SU-DHL-6 (cell line): Measurements from ENCODE around the gene WDR62.

Source experiments
- H2AFZ ChIP-seq: fragments of 200-600 bp; sonication (generic); 2 replicates; pipeline ENCODE4 v1.6.1; 2014; ENCODE audit warnings: low read depth, mild to moderate bottlenecking, moderate library complexity, mixed read lengths, antibody characterized with exemption, low read length; ENCODE audit not compliant: severe bottlenecking
- H3F3A ChIP-seq: fragments of 200-600 bp; shearing (Covaris generic); 2 replicates; pipeline ENCODE4 v1.6.0; 2016; ENCODE audit warnings: antibody characterized with exemption, mild to moderate bottlenecking; ENCODE audit not compliant: insufficient read depth
- H3K27ac ChIP-seq: fragments of 200-600 bp; sonication (generic); 2 replicates; pipeline ENCODE4 v1.5.1; 2016; ENCODE audit warnings: low read depth, mild to moderate bottlenecking, low read length, moderate library complexity, mixed read lengths
- H3K27me3 ChIP-seq: fragments of 200-600 bp; sonication (generic), shearing (Covaris generic); 2 replicates; pipeline ENCODE4 v1.6.0; 2014; ENCODE audit warnings: mild to moderate bottlenecking, low read length
- H3K36me3 ChIP-seq: fragments of 200-600 bp; sonication (generic); 2 replicates; pipeline ENCODE4 v1.6.1; 2014; ENCODE audit warnings: mild to moderate bottlenecking, low read length, mixed read lengths
- H3K4me2 ChIP-seq: fragments of 300-600, 200-600 bp; shearing (Covaris generic), sonication (generic); 2 replicates; pipeline ENCODE4 v1.6.0; 2014; ENCODE audit warnings: low read length, low read depth, mild to moderate bottlenecking; ENCODE audit not compliant: poor library complexity, severe bottlenecking
- H3K4me3 ChIP-seq: fragments of 200-600 bp; sonication (generic); 2 replicates; pipeline ENCODE4 v1.5.1; 2014; ENCODE audit warnings: antibody characterized with exemption, low read length, mild to moderate bottlenecking, mixed read lengths; ENCODE audit not compliant: insufficient read depth, poor library complexity, severe bottlenecking
- H3K79me2 ChIP-seq: fragments of 200-600 bp; sonication (generic); 2 replicates; pipeline ENCODE4 v1.6.1; 2014; ENCODE audit warnings: mild to moderate bottlenecking, low read length, moderate library complexity; ENCODE audit not compliant: insufficient read depth
- H3K9ac ChIP-seq: fragments of 200-600 bp; sonication (generic); 2 replicates; pipeline ENCODE4 v1.7.0; 2014; ENCODE audit warnings: mild to moderate bottlenecking, low read length
- H3K9me2 ChIP-seq: fragments of 200-600 bp; sonication (generic); replicated peaks from 2 replicates; pipeline ENCODE4 v1.6.1; 2014; ENCODE audit warnings: low read length; ENCODE audit not compliant: insufficient read depth
- H3K9me3 ChIP-seq: fragments of 200-600 bp; sonication (generic); 2 replicates; pipeline ENCODE4 v1.6.1; 2014; ENCODE audit warnings: low read length, mixed read lengths; ENCODE audit not compliant: insufficient read depth
- H4K20me1 ChIP-seq: fragments of 200-600 bp; sonication (generic); 2 replicates; pipeline ENCODE4 v1.6.1; 2014; ENCODE audit warnings: low read depth, mild to moderate bottlenecking, antibody characterized with exemption, low read length, moderate library complexity, mixed read lengths
- EZH2phosphoT487 ChIP-seq: fragments of 200-600 bp; sonication (generic), shearing (Covaris generic); conservative IDR thresholded peaks from 2 replicates; pipeline ENCODE4 v1.6.1; 2018; ENCODE audit warnings: mild to moderate bottlenecking, antibody characterized with exemption, low read length, moderate library complexity, mixed read lengths
- TF ChIP-seq, protein P1 (sequence below): fragments of 200-600 bp; sonication (generic); IDR thresholded peaks from one replicate; pipeline ENCODE4 v1.5.1; 2017; ENCODE audit warnings: antibody characterized with exemption, mild to moderate bottlenecking, low read length, moderate library complexity; ENCODE audit not compliant: insufficient read depth, poor library complexity, severe bottlenecking

WDR62 gene

DNA sequence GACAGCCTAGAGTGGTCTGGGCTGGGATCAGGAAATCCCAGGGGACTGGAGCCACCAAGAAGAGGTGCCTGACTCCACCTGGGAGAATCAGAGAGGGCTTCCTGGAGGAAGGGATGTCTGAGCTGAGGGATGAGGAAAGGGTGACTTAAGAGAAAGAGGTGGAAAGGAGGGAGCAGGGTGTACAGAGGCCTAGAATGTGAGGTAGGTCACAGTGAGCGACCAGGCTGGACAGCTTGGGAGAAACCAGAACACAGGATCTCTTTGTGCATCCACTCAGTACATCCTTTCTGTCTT, 61.6 kb downstream of the WDR62 start:
- no peaks in the 10 kb centered on the region for H3K9me2 ChIP-seq
- H3K9me3 ChIP-seq, result no peaks in the 10 kb centered on the region
- TF ChIP-seq, protein P1, sequence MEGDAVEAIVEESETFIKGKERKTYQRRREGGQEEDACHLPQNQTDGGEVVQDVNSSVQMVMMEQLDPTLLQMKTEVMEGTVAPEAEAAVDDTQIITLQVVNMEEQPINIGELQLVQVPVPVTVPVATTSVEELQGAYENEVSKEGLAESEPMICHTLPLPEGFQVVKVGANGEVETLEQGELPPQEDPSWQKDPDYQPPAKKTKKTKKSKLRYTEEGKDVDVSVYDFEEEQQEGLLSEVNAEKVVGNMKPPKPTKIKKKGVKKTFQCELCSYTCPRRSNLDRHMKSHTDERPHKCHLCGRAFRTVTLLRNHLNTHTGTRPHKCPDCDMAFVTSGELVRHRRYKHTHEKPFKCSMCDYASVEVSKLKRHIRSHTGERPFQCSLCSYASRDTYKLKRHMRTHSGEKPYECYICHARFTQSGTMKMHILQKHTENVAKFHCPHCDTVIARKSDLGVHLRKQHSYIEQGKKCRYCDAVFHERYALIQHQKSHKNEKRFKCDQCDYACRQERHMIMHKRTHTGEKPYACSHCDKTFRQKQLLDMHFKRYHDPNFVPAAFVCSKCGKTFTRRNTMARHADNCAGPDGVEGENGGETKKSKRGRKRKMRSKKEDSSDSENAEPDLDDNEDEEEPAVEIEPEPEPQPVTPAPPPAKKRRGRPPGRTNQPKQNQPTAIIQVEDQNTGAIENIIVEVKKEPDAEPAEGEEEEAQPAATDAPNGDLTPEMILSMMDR, result no peak
- TF ChIP-seq EZH2phosphoT487, result no peak
- H3K36me3 ChIP-seq, result no peaks in the 10 kb centered on the region
- peak overlapping the region; percentile 88 for H3K9ac ChIP-seq
- H3K79me2 ChIP-seq, result peaks cover 20% of the 10 kb centered on the region
- H2AFZ ChIP-seq, result no peak overlapping the region
- 0 out of 2 replicates have a peak, but pooled peaks cover 2% of the 10 kb centered on the region for H3F3A ChIP-seq
- H3K4me2 ChIP-seq, result peak overlapping the region; percentile 76
- H3K4me3 ChIP-seq, result peak overlapping the region; percentile 88
- no peaks in the 10 kb centered on the region for H3K27me3 ChIP-seq
- 0 out of 2 replicates have a peak overlapping the region, but pooled peaks have one; percentile 77 for H3K27ac ChIP-seq
- no peaks in the 10 kb centered on the region for H4K20me1 ChIP-seq

DNA sequence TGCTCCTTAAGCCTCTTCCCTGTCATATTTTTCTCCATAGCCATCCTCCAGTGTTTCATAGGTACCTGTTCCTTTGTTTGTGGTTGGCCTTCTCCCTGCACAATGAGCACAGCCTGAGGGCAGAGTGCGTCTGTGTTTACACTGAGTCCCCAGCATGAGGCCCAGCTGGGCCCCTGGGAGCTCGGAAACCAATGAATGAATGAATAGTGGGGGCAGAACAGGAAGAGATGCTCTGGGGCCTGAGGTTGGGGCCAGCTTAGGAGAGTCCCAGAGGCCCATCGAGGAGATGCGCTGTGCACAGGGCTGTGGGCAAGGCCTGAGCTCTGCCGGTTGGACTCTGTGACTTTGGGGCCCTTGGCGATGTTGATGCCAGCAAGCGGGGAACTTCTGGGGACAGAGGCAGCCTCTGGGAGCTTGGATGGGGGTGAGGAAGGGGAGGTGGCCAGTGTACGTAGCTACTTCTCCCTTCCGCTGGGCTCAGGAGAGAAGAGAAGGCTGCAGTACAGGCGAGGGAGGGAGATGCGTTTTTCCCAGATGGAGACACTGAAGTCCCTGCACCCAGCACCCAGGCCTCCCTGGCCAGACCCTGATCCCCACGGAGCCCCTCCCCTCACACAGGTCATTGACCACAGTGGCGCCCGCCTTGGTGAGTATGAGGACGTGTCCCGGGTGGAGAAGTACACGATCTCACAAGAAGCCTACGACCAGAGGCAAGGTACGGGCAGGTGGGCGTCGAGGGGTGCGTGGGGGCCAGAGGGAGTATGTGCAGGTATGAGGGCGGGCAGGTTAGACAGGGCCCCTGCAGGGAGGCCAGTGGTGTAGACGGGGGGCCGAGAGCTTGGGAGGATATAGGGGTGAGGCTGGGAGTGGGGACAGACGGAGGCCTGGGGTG, 65.6 kb downstream of the WDR62 start:
- H3K4me2 ChIP-seq, result no peak overlapping the region
- no peak overlapping the region for H3K4me3 ChIP-seq
- no peak overlapping the region for H2AFZ ChIP-seq
- H3K79me2 ChIP-seq, result peaks cover 12% of the 10 kb centered on the region
- H3K27ac ChIP-seq, result no peak overlapping the region
- H3F3A ChIP-seq, result no peaks in the 10 kb centered on the region
- TF ChIP-seq EZH2phosphoT487, result no peak
- TF ChIP-seq, protein P1, result no peak
- H3K27me3 ChIP-seq, result no peaks in the 10 kb centered on the region
- H4K20me1 ChIP-seq, result no peaks in the 10 kb centered on the region
- no peaks in the 10 kb centered on the region for H3K9me2 ChIP-seq
- no peaks in the 10 kb centered on the region for H3K9me3 ChIP-seq
- H3K36me3 ChIP-seq, result no peaks in the 10 kb centered on the region
- no peak overlapping the region for H3K9ac ChIP-seq

DNA sequence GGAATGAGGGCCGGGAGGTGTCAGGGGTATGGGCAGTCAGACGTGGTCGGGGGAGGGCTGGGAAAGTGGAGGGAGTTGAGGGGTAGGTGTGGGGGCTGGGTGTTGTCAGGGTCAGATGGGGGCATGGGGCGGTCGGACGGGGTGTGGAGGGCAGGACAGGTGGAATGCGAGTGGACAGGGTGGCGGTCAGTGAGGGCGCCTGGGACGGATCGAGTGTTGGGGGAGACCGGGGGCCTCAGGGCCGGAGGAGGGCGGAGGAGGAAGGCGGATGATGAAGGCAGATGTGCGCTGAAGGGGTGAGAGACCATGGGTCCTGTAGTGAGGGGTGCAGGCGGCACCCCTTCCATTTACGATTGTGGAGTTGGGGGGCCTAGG, 66.3 kb downstream of the WDR62 start:
- Histone ChIP-seq H3K9me3 (no peaks in the 10 kb centered on the region), H4K20me1 (no peaks in the 10 kb centered on the region), H2AFZ (no peak overlapping the region), H3F3A (no peaks in the 10 kb centered on the region), H3K79me2 (peaks cover 8% of the 10 kb centered on the region), H3K4me3 (no peak overlapping the region), H3K9me2 (no peaks in the 10 kb centered on the region), H3K27ac (no peak overlapping the region), H3K4me2 (no peak overlapping the region), H3K27me3 (no peaks in the 10 kb centered on the region), H3K36me3 (no peaks in the 10 kb centered on the region), H3K9ac (no peak overlapping the region)
- no peak for TF ChIP-seq EZH2phosphoT487
- TF ChIP-seq, protein P1, result no peak
